IMR-90 (cell line): Measurements from ENCODE around the gene CFAP61. TPM values are rescaled to one million over a fixed set of nuclear protein-coding genes. Genes with fewer than 3 reads are reported as not detected.

Source experiments
- ATAC-seq: fragments of 200-7000 bp; cut with Tn5 transposase; 2 replicates; pipeline ENCODE4 v1.9.1; 2020; ENCODE audit warnings: low read depth, mild to moderate bottlenecking, moderate library complexity
- BruUV-seq: library from RNA; stranded (reverse); fragments of 400-500 nt; replicated peaks from 2 replicates; lab custom pipeline; 2021; lab: Mats Ljungman, UMichigan
- CTCF ChIA-PET: fragments of 300-600 bp; formaldehyde crosslinking; extraction: SDS; loops from one replicate; lab custom pipeline; 2021; ENCODE audit warnings: antibody characterized with exemption; lab: Yijun Ruan, JAX
- POLR2A ChIA-PET: fragments of 300-600 bp; sonication (Branson Sonifier 250); formaldehyde crosslinking; loops from one replicate; lab custom pipeline; 2022; ENCODE audit warnings: antibody characterized with exemption; ENCODE audit not compliant: unreplicated experiment; lab: Charles Lee
- DNase-seq: peaks from one replicate; pipeline ENCODE4 v3.0.0; 2013
- H2AFZ ChIP-seq: replicated peaks from 2 replicates; pipeline ENCODE3; 2013; ENCODE audit warnings: low read length, mild to moderate bottlenecking; ENCODE audit not compliant: poor library complexity
- H2AK5ac ChIP-seq: 2 replicates; pipeline ENCODE4 v1.6.1; 2013; ENCODE audit warnings: low read depth, low read length, inconsistent platforms
- H2AK9ac ChIP-seq: replicated peaks from 2 replicates; pipeline ENCODE3; 2013; ENCODE audit warnings: mild to moderate bottlenecking, low read depth, low read length, moderate library complexity; ENCODE audit not compliant: poor library complexity
- H2BK120ac ChIP-seq: 2 replicates; pipeline ENCODE4 v1.6.1; 2013; ENCODE audit warnings: low read depth, low read length, inconsistent platforms
- H2BK15ac ChIP-seq: 3 replicates; pipeline ENCODE4 v1.6.1; 2013; ENCODE audit warnings: low read depth, low read length, inconsistent platforms
- H2BK20ac ChIP-seq: 2 replicates; pipeline ENCODE4 v1.6.1; 2013; ENCODE audit warnings: low read depth, mild to moderate bottlenecking, inconsistent platforms, low read length, moderate library complexity
- H2BK5ac ChIP-seq: 2 replicates; pipeline ENCODE4 v1.6.1; 2013; ENCODE audit warnings: mild to moderate bottlenecking, low read depth, low read length, inconsistent platforms; ENCODE audit not compliant: poor library complexity, severe bottlenecking
- H3K14ac ChIP-seq: replicated peaks from 2 replicates; pipeline ENCODE4 v1.6.1; 2013; ENCODE audit warnings: low read depth, low read length, inconsistent platforms
- H3K18ac ChIP-seq: 2 replicates; pipeline ENCODE4 v1.6.1; 2013; ENCODE audit warnings: low read depth, low read length, control low read depth
- H3K23ac ChIP-seq: 2 replicates; pipeline ENCODE4 v1.6.1; 2013; ENCODE audit warnings: low read depth, low read length, inconsistent platforms
- H3K27ac ChIP-seq: 2 replicates; pipeline ENCODE4 v1.5.1; 2013; ENCODE audit warnings: mild to moderate bottlenecking, control low read depth, low read length; ENCODE audit not compliant: insufficient read depth
- H3K27me3 ChIP-seq: 2 replicates; pipeline ENCODE4 v1.6.1; 2013; ENCODE audit warnings: low read length; ENCODE audit not compliant: control insufficient read depth, insufficient read depth
- H3K36me3 ChIP-seq: 2 replicates; pipeline ENCODE4 v1.6.1; 2013; ENCODE audit warnings: low read length, mixed read lengths; ENCODE audit not compliant: control insufficient read depth, insufficient read depth
- H3K4ac ChIP-seq: 2 replicates; pipeline ENCODE4 v1.6.1; 2013; ENCODE audit warnings: low read depth, low read length, inconsistent platforms
- H3K4me1 ChIP-seq: 2 replicates; pipeline ENCODE4 v1.6.1; 2013; ENCODE audit warnings: low read length, mixed read lengths; ENCODE audit not compliant: control insufficient read depth, insufficient read depth
- H3K4me2 ChIP-seq: 2 replicates; pipeline ENCODE4 v1.6.1; 2013; ENCODE audit warnings: low read depth, mild to moderate bottlenecking, control low read depth, low read length, moderate library complexity
- H3K4me3 ChIP-seq: 2 replicates; pipeline ENCODE4 v1.5.1; 2013; ENCODE audit warnings: low read depth, mild to moderate bottlenecking, control low read depth, low read length, moderate library complexity; ENCODE audit not compliant: insufficient read depth
- H3K56ac ChIP-seq: 2 replicates; pipeline ENCODE4 v1.6.1; 2013; ENCODE audit warnings: low read length, inconsistent platforms; ENCODE audit not compliant: insufficient read depth; ENCODE audit errors: extremely low read depth
- H3K79me1 ChIP-seq, 2 experiments: 2 replicates each; pipeline ENCODE4 v1.6.1; 2013; ENCODE audit warnings: low read length in 2 of 2, inconsistent platforms in 1 of 2, low read depth in 1 of 2
- H3K9ac ChIP-seq: 2 replicates; pipeline ENCODE4 v1.6.1; 2013; ENCODE audit warnings: low read depth, low read length, control low read depth
- H3K9me1 ChIP-seq: 2 replicates; pipeline ENCODE4 v1.6.1; 2013; ENCODE audit warnings: low read length, inconsistent platforms; ENCODE audit not compliant: insufficient read depth
- H3K9me3 ChIP-seq: 2 replicates; pipeline ENCODE4 v1.6.1; 2013; ENCODE audit warnings: low read length; ENCODE audit not compliant: control insufficient read depth, insufficient read depth
- H4K20me1 ChIP-seq: 2 replicates; pipeline ENCODE4 v1.6.1; 2013; ENCODE audit warnings: low read length, inconsistent platforms; ENCODE audit not compliant: insufficient read depth
- H4K5ac ChIP-seq: 2 replicates; pipeline ENCODE4 v1.6.1; 2013; ENCODE audit warnings: mild to moderate bottlenecking, low read depth, low read length, control low read depth
- H4K8ac ChIP-seq, 2 experiments: 2 replicates each; pipeline ENCODE4 v1.6.1; 2013; ENCODE audit warnings: low read depth in 2 of 2, low read length in 2 of 2, control low read depth in 1 of 2, inconsistent platforms in 1 of 2
- H4K91ac ChIP-seq: 2 replicates; pipeline ENCODE4 v1.6.1; 2013; ENCODE audit warnings: low read depth, low read length, inconsistent platforms; ENCODE audit not compliant: insufficient read depth
- BHLHE40 ChIP-seq: fragments of 150-350 bp; IDR thresholded peaks from 2 replicates; pipeline ENCODE4 v1.6.1; 2016; ENCODE audit warnings: mild to moderate bottlenecking, low read depth, low read length
- CEBPB ChIP-seq: IDR thresholded peaks from 2 replicates; pipeline ENCODE4 v1.6.1; 2012; ENCODE audit warnings: low read depth, low read length, improper control_type of control experiment
- CHD1 ChIP-seq: IDR thresholded peaks from 2 replicates; pipeline ENCODE4 v1.6.1; 2012; ENCODE audit warnings: low read depth, low read length, improper control_type of control experiment
- CTCF ChIP-seq: conservative IDR thresholded peaks from 2 replicates; pipeline ENCODE4 v1.5.1; 2012; ENCODE audit warnings: mild to moderate bottlenecking, low read depth, low read length, improper control_type of control experiment
- FOS ChIP-seq: fragments of 150-350 bp; IDR thresholded peaks from 2 replicates; pipeline ENCODE4 v1.6.1; 2016; ENCODE audit warnings: low read depth, low read length
- MAFK ChIP-seq: IDR thresholded peaks from 2 replicates; pipeline ENCODE4 v1.6.1; 2012; ENCODE audit warnings: low read depth, low read length, improper control_type of control experiment
- MAZ ChIP-seq: IDR thresholded peaks from 2 replicates; pipeline ENCODE4 v1.6.1; 2012; ENCODE audit warnings: low read depth, mild to moderate bottlenecking, low read length, improper control_type of control experiment, moderate library complexity, borderline replicate concordance
- MXI1 ChIP-seq: IDR thresholded peaks from 2 replicates; pipeline ENCODE4 v1.6.1; 2012; ENCODE audit warnings: low read depth, mild to moderate bottlenecking, low read length, moderate library complexity, borderline replicate concordance
- NFE2L2 ChIP-seq: fragments of 150-350 bp; IDR thresholded peaks from 2 replicates; pipeline ENCODE4 v1.6.1; 2016; ENCODE audit warnings: low read depth, mild to moderate bottlenecking, low read length
- POLR2A ChIP-seq: IDR thresholded peaks from 2 replicates; pipeline ENCODE4 v1.6.1; 2012; ENCODE audit warnings: mild to moderate bottlenecking, low read depth, low read length
- RAD21 ChIP-seq: IDR thresholded peaks from 2 replicates; pipeline ENCODE4 v1.6.1; 2012; ENCODE audit warnings: low read length, improper control_type of control experiment
- RCOR1 ChIP-seq: IDR thresholded peaks from 2 replicates; pipeline ENCODE4 v1.6.1; 2012; ENCODE audit warnings: mild to moderate bottlenecking, low read length, improper control_type of control experiment; ENCODE audit not compliant: insufficient replicate concordance
- RFX5 ChIP-seq: IDR thresholded peaks from 2 replicates; pipeline ENCODE4 v1.8.0; 2012; ENCODE audit warnings: low read depth, mild to moderate bottlenecking, low read length, moderate library complexity
- SMC3 ChIP-seq: fragments of 150-350 bp; IDR thresholded peaks from 2 replicates; pipeline ENCODE4 v1.6.1; 2016; ENCODE audit warnings: low read depth, mild to moderate bottlenecking, antibody characterized with exemption, low read length, moderate library complexity
- USF2 ChIP-seq: fragments of 150-350 bp; IDR thresholded peaks from 2 replicates; pipeline ENCODE4 v1.6.1; 2017; ENCODE audit warnings: mild to moderate bottlenecking, antibody characterized with exemption, low read length, low read depth
- WGBS, 2 experiments: methylation state at CpG; one replicate each; pipeline versions ENCODE4 v1.1.5 to v1.1.7; 2013; ENCODE audit warnings: missing lambda C conversion rate in 2 of 2; ENCODE audit not compliant: insufficient read length in 1 of 2; ENCODE audit errors: extremely low coverage in 2 of 2; 5-methylcytosine and 5-hydroxymethylcytosine counted together
- dilution Hi-C: fragments of 300-500 bp; cut with HindIII; formaldehyde crosslinking; loops from one replicate; pipeline ENCODE4 v1.14.3; 2018; ENCODE audit warnings: low sequenced_read_pairs; ENCODE audit not compliant: unreplicated experiment
- in situ Hi-C: fragments of 300-500 bp; cut with MboI; formaldehyde crosslinking; loops from 3 replicates; pipeline ENCODE4 v1.14.3; 2019; ENCODE audit warnings: low sequenced_read_pairs, inconsistent platforms, mixed read lengths
- intact Hi-C: fragments of 100-400 bp; cut with micrococcal nuclease; formaldehyde crosslinking; loops from 2 replicates; pipeline ENCODE4 v1.10.0; 2022
- polyA plus RNA-seq, 3 experiments: library from polyadenylated mRNA; depleted of rRNA; stranded (reverse); fragments of >200 nt; gene quantifications; 2 replicates each; pipeline ENCODE4 v1.2.3, GENCODE V29; 2012; ENCODE audit warnings: low replicate concordance in 1 of 3
- total RNA-seq: library from RNA; depleted of rRNA; stranded (reverse); fragments of >200 nt; gene quantifications from 2 replicates; pipeline ENCODE4 v1.2.3, GENCODE V29; 2012
- TF ChIP-seq, protein P1 (sequence below): fragments of 150-350 bp; IDR thresholded peaks from 2 replicates; pipeline ENCODE4 v1.6.1; 2016; ENCODE audit warnings: low read depth, mild to moderate bottlenecking, low read length, moderate library complexity, borderline replicate concordance

CFAP61 gene
- total and polyA plus RNA-seq, 2 of the 4 experiments (the other 2 are of a cell fraction) = 0.07 TPM; not detected in 1

GRCh38 chr20:20338133-20338730 lies 285.9 kb downstream of the CFAP61 start:
- Histone ChIP-seq H3K9me3 (no peaks in the 10 kb centered on the region), H2AFZ (no peak overlapping the region), H4K91ac (no peak overlapping the region), H3K79me1 (no peaks in the 10 kb centered on the region), H2BK120ac (no peak overlapping the region), H3K36me3 (no peaks in the 10 kb centered on the region), H3K9me1 (no peaks in the 10 kb centered on the region), H3K4me3 (no peak overlapping the region), H4K5ac (no peak overlapping the region), H3K23ac (no peak overlapping the region), H3K27ac (no peak overlapping the region), H4K8ac (no peak overlapping the region), H2BK20ac (no peak overlapping the region), H2AK5ac (no peak overlapping the region), H3K27me3 (peaks cover under 1% of the 10 kb centered on the region), H2BK15ac (no peak overlapping the region), H3K56ac (no peak overlapping the region), H4K20me1 (no peaks in the 10 kb centered on the region), H3K9ac (no peak overlapping the region), H3K4me1 (no peaks in the 10 kb centered on the region), H3K4me2 (no peak overlapping the region), H3K18ac (no peak overlapping the region), H3K4ac (no peak overlapping the region), H3K14ac (no peak overlapping the region), H2AK9ac (no peak overlapping the region), H2BK5ac (no peak overlapping the region)
- no TSS peak for BruUV-seq
- in situ Hi-C loops = no loop called here
- DNase-seq = no peak
- intact Hi-C loops = no loop called here
- 73% methylated on average over 7 of the region's 14 CpGs; no CpG with 5 or more reads in 1 of the 2 experiments for WGBS, 2 experiments
- CTCF ChIA-PET = no interaction called here
- dilution Hi-C loops = no loop called here
- no peak for ATAC-seq
- TF ChIP-seq CHD1 = no peak
- TF ChIP-seq, protein P1, sequence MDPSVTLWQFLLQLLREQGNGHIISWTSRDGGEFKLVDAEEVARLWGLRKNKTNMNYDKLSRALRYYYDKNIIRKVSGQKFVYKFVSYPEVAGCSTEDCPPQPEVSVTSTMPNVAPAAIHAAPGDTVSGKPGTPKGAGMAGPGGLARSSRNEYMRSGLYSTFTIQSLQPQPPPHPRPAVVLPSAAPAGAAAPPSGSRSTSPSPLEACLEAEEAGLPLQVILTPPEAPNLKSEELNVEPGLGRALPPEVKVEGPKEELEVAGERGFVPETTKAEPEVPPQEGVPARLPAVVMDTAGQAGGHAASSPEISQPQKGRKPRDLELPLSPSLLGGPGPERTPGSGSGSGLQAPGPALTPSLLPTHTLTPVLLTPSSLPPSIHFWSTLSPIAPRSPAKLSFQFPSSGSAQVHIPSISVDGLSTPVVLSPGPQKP = no peak
- TF ChIP-seq RAD21 = no peak
- TF ChIP-seq MAFK = no peak
- no peak for TF ChIP-seq RCOR1
- no peak for TF ChIP-seq MXI1
- TF ChIP-seq NFE2L2 = no peak
- no peak for TF ChIP-seq BHLHE40
- TF ChIP-seq SMC3 = no peak
- no peak for TF ChIP-seq RFX5
- TF ChIP-seq POLR2A = no peak
- no peak for TF ChIP-seq FOS
- no peak for TF ChIP-seq CTCF
- no peak for TF ChIP-seq USF2
- TF ChIP-seq MAZ = no peak
- TF ChIP-seq CEBPB = no peak
- POLR2A ChIA-PET = no interaction called here
